HUES64 (cell line): ENCODE measurements around the gene ACAD8.
A peak's percentile ranks its signal among the peaks of the same experiment; 100 is the strongest.
"Not testable (repeated sequence)": the region's sequence is repeated elsewhere in the genome, so short reads cannot be mapped to it uniquely, and the experiment has no call there.

ENCODE experiments used
- H3K27ac ChIP-seq: 2 replicates; pipeline ENCODE4 v1.7.0; 2013; ENCODE audit warnings: low read depth, low read length, inconsistent platforms
- H3K27me3 ChIP-seq: 2 replicates; pipeline ENCODE4 v1.6.1; 2013; ENCODE audit warnings: mild to moderate bottlenecking, low read length; ENCODE audit not compliant: insufficient read depth
- H3K36me3 ChIP-seq: 2 replicates; pipeline ENCODE4 v1.6.1; 2013; ENCODE audit warnings: mild to moderate bottlenecking, low read length; ENCODE audit not compliant: insufficient read depth
- H3K4me1 ChIP-seq: 2 replicates; pipeline ENCODE4 v1.6.1; 2013; ENCODE audit warnings: mild to moderate bottlenecking, low read length, moderate library complexity; ENCODE audit not compliant: insufficient read depth
- H3K4me3 ChIP-seq: 2 replicates; pipeline ENCODE4 v1.5.1; 2013; ENCODE audit warnings: mild to moderate bottlenecking, low read length, moderate library complexity
- H3K9ac ChIP-seq: 2 replicates; pipeline ENCODE4 v1.6.1; 2013; ENCODE audit warnings: mild to moderate bottlenecking, low read depth, low read length
- H3K9me3 ChIP-seq: 2 replicates; pipeline ENCODE4 v1.6.1; 2013; ENCODE audit warnings: low read depth, low read length; ENCODE audit not compliant: insufficient read depth
- WGBS: fragments of 150-250, 120-280 bp; methylation state at CpG from one replicate; pipeline ENCODE4 v1.1.7; 2013; ENCODE audit warnings: missing lambda C conversion rate; 5-methylcytosine and 5-hydroxymethylcytosine counted together

ACAD8 gene

DNA sequence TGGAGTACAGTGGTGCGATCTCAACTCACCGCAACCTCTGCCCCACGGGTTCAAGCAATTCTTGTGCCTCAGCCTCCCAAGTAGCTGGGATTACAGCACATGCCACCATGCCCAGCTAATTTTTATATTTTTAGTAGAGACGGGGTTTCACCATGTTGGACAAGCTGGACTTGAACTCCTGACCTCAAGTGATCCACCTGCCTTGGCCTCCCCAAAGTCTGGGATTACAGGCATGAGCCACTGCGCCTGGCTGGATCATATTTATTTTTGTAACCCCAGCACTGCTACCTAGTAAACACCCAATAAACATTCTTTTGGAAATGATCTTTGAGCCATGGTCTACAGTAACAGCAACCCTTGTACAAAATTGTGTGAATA is 1.8 kb downstream of the ACAD8 start:
- H3K27ac ChIP-seq, H3K4me3 ChIP-seq, H3K27me3 ChIP-seq, H3K9ac ChIP-seq, H3K9me3 ChIP-seq: not testable (repeated sequence)
- H3K36me3 ChIP-seq, result peaks cover 49% of the 10 kb centered on the region
- H3K4me1 ChIP-seq, result peaks cover 19% of the 10 kb centered on the region
- WGBS, result 95% methylated on average over 5 of the region's 5 CpGs

DNA sequence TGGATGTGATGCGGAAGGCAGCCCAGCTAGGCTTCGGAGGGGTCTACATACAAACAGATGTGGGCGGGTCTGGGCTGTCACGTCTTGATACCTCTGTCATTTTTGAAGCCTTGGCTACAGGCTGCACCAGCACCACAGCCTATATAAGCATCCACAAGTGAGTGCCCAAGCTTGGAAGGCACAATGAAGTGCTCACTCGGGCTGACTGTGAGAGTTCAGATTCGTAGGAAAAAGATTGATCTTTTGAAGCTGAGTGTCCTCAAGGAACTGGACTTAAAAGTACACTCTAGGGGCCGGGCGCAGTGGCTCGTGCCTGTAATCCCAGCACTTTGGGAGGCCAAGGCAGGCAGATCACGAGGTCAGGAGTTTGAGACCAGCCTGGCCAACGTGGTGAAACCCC is 3.7 kb downstream of the ACAD8 start:
- peaks cover 53% of the 10 kb centered on the region for H3K36me3 ChIP-seq
- no peaks in the 10 kb centered on the region for H3K27me3 ChIP-seq
- H3K4me1 ChIP-seq, result peaks cover 11% of the 10 kb centered on the region
- WGBS, result 95% methylated on average over 11 of the region's 11 CpGs
- H3K9me3 ChIP-seq, result no peaks in the 10 kb centered on the region
- H3K4me3 ChIP-seq, result no peak overlapping the region
- no peak overlapping the region for H3K27ac ChIP-seq
- H3K9ac ChIP-seq, result no peak overlapping the region

DNA sequence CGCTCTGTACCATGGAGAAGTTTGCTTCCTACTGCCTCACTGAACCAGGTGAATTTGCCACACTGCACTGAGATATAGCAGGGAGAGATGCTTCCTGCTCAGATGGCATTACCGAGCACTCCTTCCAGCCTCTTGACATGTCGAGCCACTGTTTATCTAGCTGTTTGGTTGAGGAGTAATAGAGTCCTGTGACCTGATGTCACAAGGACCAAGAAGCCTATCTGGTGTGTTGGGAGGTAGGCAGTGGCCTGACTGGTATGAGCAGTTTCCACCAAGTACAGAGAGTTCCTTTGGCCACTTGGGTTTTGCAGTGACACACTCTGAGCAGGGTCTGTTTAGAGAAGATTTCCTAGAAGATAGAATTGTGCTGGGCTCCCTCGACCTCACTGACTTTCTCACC is 5.2 kb downstream of the ACAD8 start:
- no peaks in the 10 kb centered on the region for H3K27me3 ChIP-seq
- WGBS, result 92% methylated on average over 4 of the region's 4 CpGs
- peaks cover 68% of the 10 kb centered on the region for H3K36me3 ChIP-seq
- no peak overlapping the region for H3K9ac ChIP-seq
- no peak overlapping the region for H3K4me3 ChIP-seq
- no peaks in the 10 kb centered on the region for H3K9me3 ChIP-seq
- peaks cover 8% of the 10 kb centered on the region for H3K4me1 ChIP-seq
- H3K27ac ChIP-seq, result no peak overlapping the region

DNA sequence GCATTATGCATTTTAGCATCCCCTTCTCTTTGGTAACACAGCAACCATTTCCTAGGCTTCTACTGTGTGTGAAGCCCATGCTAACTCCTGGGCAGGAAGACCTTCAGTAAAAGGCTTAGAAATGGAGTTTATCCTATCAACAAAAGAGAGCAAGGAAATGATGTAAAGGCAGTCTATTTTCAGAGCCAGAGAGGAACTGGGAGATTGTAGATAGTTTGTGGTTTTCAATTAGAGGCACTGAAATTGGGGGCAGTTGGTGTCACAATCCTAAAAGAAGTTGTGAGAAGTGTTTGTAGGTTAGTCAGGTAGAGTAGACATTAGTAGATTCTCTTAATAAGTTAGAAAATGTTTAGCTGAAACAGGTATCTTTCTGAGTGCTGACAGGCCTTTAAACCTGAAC is 7.1 kb downstream of the ACAD8 start:
- Histone ChIP-seq H3K9me3 (no peaks in the 10 kb centered on the region), H3K4me1 (no peaks in the 10 kb centered on the region), H3K4me3 (no peak overlapping the region), H3K27me3 (no peaks in the 10 kb centered on the region), H3K9ac (no peak overlapping the region), H3K36me3 (peaks cover 81% of the 10 kb centered on the region), H3K27ac (no peak overlapping the region)

DNA sequence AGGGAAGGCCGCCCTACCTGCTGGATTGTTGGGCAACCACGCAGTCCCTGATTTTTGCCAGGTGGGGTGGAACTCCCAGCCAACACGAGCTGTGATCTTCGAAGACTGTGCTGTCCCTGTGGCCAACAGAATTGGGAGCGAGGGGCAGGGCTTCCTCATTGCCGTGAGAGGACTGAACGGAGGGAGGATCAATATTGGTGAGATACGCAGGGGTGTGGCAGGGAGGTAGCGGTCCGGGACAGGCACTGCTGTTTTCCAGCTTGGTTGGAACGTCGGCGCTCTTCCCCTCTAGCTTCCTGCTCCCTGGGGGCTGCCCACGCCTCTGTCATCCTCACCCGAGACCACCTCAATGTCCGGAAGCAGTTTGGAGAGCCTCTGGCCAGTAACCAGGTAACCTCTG is 7.6 kb downstream of the ACAD8 start:
- Histone ChIP-seq H3K27ac (no peak overlapping the region), H3K9ac (no peak overlapping the region), H3K9me3 (no peaks in the 10 kb centered on the region), H3K27me3 (no peaks in the 10 kb centered on the region), H3K4me3 (no peak overlapping the region), H3K4me1 (no peaks in the 10 kb centered on the region), H3K36me3 (peaks cover 81% of the 10 kb centered on the region)
- WGBS, result 94% methylated on average over 16 of the region's 16 CpGs

- H3K27ac ChIP-seq, result no peak overlapping the region
- H3K4me3 ChIP-seq, result no peak overlapping the region
- H3K4me1 ChIP-seq, result peaks cover 3% of the 10 kb centered on the region; the same call in 1 of the 2 replicates
- no peaks in the 10 kb centered on the region for H3K9me3 ChIP-seq
- no peak overlapping the region for H3K9ac ChIP-seq
- no peaks in the 10 kb centered on the region for H3K27me3 ChIP-seq
- WGBS, result 91% methylated on average over 14 of the region's 14 CpGs
- H3K36me3 ChIP-seq, result peaks cover 73% of the 10 kb centered on the region
Measured at GRCh38 chr11:134261626-134262488, 8.5 kb downstream of the ACAD8 start.

DNA sequence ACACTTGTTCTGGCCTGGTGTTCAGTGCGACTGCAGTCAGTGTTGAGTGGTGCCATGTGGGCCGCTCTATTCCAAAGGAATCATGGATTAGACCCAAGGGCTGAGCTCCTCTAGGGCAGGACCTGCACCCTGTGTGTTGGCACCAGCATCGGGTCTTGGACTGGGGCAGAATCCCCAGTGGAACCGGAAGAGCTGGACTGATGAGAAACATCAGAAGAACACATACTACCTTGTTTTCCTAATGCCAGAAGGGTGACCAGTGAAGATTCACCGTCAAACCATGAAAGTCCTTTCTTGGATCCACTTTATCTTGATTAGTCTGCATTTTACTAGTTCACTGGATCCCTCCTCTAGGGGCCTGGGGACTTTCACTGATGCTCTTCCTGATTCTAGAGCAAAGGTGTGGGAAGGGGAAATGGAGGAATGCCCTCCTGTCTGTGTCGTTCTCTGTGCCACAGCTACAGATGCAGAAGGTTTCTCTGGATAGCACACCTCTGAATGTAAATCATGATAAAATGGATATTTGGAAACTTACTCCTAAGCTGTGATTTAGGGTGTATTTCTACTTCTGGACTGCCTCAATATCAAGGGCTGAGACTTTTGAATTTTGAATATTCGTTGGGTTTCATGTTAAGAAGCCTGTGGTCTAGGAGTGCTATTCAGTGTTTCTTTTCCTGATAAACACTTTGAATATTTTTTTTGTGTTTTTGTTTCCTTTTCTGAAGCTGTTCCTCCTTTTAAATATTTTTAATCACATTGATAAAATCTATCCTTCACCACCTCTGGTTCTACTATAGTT is 11.8 kb downstream of the ACAD8 start:
- Histone ChIP-seq H3K9ac (no peak overlapping the region; the same call in 1 of the 2 replicates), H3K9me3 (no peaks in the 10 kb centered on the region), H3K4me3 (no peak overlapping the region), H3K4me1 (peaks cover 20% of the 10 kb centered on the region), H3K27ac (no peak overlapping the region), H3K36me3 (peaks cover 46% of the 10 kb centered on the region), H3K27me3 (no peaks in the 10 kb centered on the region)
- 96% methylated on average over 7 of the region's 7 CpGs for WGBS

DNA sequence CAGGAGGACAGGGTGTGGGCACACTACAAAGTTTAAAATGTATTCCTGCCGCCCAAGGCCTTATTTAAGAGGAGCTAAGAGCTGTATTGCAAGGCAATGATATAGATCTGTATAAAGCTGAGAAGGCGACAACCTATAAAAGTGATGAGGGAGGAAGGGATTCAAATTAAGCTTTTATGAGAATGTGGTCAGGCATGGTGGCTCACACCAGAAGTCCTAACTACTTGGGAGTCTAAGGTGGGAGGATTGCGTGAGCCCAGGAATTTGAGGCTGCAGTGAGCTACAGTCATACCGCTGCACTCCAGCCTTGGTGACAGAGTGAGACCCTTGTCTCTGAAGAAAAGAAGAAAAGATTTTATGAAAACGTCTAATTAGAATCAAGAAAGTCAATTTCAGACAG is 13.1 kb downstream of the ACAD8 start:
- peaks cover 3% of the 10 kb centered on the region; the same call in 1 of the 2 replicates for H3K27me3 ChIP-seq

GRCh38 chr11:134266841-134267251 is 13.5 kb downstream of the ACAD8 start:
- H3K4me3 ChIP-seq, result no peak overlapping the region
- H3K9ac ChIP-seq, result no peak overlapping the region
- H3K4me1 ChIP-seq, result peaks cover 31% of the 10 kb centered on the region
- H3K36me3 ChIP-seq, result peaks cover 29% of the 10 kb centered on the region
- H3K27ac ChIP-seq, result no peak overlapping the region
- H3K27me3 ChIP-seq, result peaks cover 4% of the 10 kb centered on the region; the same call in 1 of the 2 replicates
- no peaks in the 10 kb centered on the region for H3K9me3 ChIP-seq
- WGBS, result 65% methylated on average over 3 of the region's 3 CpGs

More for the DNA sequence above, 13.1 kb downstream of the ACAD8 start:
- Histone ChIP-seq H3K4me3 (no peak overlapping the region), H3K4me1 (peaks cover 27% of the 10 kb centered on the region), H3K9ac (no peak overlapping the region), H3K9me3 (no peaks in the 10 kb centered on the region), H3K36me3 (peaks cover 33% of the 10 kb centered on the region), H3K27ac (no peak overlapping the region)
- WGBS, result 92% methylated on average over 5 of the region's 5 CpGs

- no peak overlapping the region for H3K4me3 ChIP-seq
- peaks cover 25% of the 10 kb centered on the region for H3K36me3 ChIP-seq
- no peak overlapping the region for H3K27ac ChIP-seq
- 72% methylated on average over 5 of the region's 5 CpGs for WGBS
- H3K4me1 ChIP-seq, result peaks cover 38% of the 10 kb centered on the region
- peaks cover 10% of the 10 kb centered on the region; the same call in 1 of the 2 replicates for H3K27me3 ChIP-seq
- peak overlapping the region; percentile 21; the same call in 1 of the 2 replicates for H3K9ac ChIP-seq
- no peaks in the 10 kb centered on the region for H3K9me3 ChIP-seq
Measured at GRCh38 chr11:134267461-134267860, 14.1 kb downstream of the ACAD8 start.

- peak overlapping the region; percentile 21; the same call in 1 of the 2 replicates for H3K9ac ChIP-seq
- no peaks in the 10 kb centered on the region for H3K9me3 ChIP-seq
- peaks cover 20% of the 10 kb centered on the region for H3K36me3 ChIP-seq
- H3K27ac ChIP-seq, result no peak overlapping the region
- peaks cover 15% of the 10 kb centered on the region; the same call in 1 of the 2 replicates for H3K27me3 ChIP-seq
- H3K4me3 ChIP-seq, result no peak overlapping the region
- H3K4me1 ChIP-seq, result peaks cover 42% of the 10 kb centered on the region
- WGBS, result 92% methylated on average over 11 of the region's 11 CpGs
Measured at GRCh38 chr11:134267966-134268365, 14.6 kb downstream of the ACAD8 start.
